GM18508 (cell line): ENCODE data around the gene ZFYVE19.

ENCODE experiments used
- ATAC-seq: cut with Tn5 transposase; IDR thresholded peaks from one replicate; pipeline ENCODE4 v1.9.1; 2021; ENCODE audit warnings: moderate number of reproducible peaks; ENCODE audit not compliant: insufficient read depth, unreplicated experiment

The ZFYVE19 gene

DNA sequence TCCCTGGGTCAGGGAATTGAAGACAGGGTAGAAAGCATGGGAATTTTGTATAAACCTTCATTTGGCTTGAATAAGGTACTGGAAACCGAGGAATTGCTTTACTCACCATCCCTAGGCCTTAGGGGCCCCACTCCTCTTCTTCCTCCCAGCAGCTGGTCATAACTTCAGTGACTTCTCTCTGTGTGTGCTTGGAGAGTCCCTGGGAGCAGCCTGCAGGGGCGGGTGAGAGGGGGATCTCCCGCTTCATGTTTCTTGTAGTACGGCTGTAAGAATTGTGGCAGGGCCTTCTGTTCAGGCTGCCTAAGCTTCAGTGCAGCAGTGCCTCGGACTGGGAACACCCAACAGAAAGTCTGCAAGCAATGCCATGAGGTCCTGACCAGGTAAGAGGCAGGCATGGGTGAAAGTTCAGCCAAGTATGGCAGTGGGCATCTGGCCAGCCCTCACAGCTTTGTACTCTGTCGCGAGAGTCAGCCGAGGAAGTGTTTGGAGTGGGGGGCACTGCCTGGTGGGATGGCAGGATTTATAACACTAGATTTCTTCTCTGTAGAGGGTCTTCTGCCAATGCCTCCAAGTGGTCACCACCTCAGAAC lies 2.1 kb downstream of the ZFYVE19 start:
- ATAC-seq: no peak

DNA sequence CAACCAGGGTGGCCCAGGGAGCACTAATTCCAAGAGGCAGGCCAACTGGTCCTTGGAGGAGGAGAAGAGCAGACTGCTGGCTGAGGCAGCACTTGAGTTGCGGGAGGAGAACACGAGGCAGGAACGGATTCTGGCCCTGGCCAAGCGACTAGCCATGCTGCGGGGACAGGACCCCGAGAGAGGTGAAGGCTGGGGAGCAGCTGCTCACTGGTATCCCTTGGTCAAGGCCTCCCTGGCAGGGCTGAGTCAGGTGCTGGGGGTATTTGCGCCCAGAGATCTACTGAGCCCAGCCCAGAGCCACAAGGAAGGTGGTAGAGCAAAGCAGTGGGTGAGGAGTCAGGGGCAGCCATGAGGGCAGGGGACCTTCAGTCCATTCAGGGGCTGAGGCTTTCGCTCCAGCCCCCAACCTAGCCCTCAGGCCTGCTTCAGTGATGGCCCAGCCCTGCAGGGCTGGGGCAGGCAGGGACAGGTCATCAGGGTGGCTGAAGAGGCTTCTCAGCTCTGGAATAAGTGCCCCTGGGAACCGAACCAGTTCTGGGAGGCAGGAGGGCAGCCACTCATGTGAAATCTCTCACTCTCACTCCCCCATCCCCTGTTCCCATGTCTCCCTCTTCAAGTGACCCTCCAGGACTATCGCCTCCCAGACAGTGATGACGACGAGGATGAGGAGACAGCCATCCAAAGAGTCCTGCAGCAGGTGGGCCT lies 6.0 kb downstream of the ZFYVE19 start:
- ATAC-seq: no peak

DNA sequence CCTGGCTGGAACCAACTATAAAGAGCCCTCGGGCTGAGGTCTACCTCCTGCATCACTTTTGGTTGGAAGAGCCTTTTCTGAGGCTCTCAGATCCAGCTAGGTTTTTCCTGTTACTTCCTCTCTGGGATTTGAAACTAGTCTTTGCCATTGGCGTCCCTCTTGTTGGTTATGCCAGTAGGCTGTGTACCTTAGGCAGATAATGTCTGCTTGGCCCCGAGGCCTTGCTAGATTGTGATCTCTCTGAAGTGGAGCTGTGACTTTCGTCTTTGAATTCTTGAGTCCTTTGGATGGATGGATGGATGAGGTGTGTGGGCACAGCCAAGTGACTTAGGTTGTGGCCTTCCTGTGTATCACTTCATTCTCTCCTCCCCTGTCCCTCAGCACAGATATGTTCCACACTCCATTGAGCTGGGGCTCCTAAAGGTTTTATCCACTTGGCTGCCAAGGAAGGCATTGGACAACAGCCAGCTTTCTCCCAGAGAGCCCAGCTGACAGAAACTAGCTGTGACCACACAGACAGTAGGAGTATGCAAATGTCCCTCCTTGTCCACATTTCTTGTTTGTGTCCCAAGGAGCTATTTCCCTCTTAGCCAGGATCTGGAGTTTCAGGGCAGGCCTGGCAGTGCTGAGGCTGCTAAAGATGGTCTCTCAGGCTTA lies 8.3 kb downstream of the ZFYVE19 start:
- ATAC-seq: no peak

DNA sequence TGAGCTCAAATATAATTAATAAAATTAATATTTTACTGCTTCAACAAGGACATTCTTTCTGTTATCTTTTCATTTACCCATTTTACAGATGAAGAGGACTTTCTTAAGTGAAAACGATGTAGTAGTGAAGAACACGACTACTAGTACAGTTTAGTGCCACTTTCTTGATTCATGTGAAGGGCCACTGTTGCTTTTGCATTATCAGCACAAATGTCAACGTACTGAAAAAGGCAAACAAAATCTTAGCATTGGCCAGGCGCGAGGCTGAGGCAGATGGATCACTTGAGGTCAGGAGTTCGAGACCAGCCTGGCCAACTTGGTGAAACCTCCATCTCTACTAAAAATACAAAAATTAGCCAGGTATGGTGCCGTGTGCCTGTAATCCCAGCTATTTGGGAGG lies 12.2 kb downstream of the ZFYVE19 start:
- no peak for ATAC-seq

DNA sequence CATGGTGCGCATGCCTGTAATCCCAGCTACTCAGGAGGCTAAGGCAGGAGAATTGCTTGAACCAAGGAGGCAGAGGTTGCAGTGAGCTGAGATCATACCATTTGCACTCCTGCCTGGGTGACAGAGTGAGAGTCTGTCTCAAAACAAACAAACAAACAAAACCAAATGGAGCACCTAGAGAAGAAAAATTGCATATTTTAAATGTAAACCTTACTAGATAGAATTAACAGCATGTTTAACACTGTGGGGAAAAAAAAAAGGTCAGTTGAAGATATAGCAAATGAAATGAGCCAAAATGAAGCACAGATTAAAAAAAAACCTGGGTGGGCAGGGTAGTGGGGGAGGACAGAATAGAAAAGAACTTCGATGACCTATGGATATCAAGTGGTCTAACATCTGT lies 14.3 kb downstream of the ZFYVE19 start:
- ATAC-seq: no peak

DNA sequence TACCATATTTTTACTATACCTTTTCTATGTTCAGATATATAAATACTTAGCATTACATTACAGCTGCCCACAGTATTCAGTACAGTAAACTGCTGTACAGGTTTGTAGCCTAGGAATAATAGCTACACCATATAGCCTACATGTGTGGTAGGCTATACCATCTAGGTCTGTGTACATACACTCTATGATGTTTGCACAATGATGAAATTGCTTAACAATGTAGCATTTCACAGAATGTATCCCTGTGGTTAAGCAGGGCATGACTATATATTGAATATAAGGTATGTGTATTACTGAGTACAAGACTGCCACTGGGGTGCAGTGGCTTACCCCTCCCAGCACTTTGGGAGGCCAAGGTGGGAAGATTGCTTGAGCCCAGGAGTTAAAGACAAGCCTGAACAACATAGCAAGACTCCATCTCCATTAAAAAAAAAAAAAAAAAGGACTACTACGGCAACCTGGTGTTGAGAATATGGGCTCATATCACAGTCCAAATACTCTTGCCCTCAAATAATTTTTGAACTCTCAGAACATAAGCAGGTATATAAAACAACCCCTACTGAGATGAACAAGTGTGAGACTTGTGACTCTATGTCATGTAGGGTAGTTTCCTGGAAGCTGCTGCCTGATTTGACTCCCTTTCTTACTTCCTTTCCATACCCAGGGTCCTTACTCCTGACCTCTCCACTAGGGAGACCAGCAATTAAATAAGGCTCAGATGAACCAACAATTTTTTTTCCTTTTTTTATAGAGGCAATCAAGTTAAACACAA lies 16.9 kb downstream of the ZFYVE19 start:
- ATAC-seq: no peak

DNA sequence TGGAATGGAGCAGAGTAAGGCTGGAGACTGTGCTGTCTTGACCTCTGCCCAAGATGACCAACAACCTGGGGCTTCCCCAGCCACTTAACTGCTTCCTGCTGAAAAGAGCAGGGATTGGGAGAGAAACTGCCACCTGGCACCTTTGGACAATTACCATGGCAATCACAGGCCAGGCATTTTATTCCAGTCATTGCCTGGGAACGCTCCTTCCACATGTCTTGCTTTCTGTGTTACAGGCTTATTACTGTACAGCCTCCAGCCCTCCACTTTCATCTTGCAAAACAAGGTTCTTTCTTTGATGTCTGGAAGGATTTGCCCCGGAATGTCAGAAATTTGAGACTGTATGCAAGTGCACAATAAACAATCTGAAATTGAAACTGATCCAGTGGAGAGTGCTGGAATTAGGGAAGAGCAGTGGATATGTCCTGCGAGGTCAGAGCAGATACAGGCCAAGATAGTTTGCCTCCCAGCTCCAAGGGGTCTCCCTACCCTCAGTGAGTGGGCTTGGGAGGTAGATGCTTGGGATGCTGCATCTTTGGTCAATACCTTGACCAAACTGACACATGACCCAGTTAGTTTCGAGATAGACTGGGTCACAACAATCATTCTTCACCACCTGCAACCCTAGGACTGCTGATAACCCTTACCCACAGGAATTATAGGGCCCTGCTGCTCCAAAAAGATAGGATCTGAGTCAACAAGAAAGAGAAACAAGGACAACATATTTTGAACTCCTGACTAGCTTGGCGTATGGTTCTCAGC lies 19.0 kb downstream of the ZFYVE19 start:
- ATAC-seq: no peak

DNA sequence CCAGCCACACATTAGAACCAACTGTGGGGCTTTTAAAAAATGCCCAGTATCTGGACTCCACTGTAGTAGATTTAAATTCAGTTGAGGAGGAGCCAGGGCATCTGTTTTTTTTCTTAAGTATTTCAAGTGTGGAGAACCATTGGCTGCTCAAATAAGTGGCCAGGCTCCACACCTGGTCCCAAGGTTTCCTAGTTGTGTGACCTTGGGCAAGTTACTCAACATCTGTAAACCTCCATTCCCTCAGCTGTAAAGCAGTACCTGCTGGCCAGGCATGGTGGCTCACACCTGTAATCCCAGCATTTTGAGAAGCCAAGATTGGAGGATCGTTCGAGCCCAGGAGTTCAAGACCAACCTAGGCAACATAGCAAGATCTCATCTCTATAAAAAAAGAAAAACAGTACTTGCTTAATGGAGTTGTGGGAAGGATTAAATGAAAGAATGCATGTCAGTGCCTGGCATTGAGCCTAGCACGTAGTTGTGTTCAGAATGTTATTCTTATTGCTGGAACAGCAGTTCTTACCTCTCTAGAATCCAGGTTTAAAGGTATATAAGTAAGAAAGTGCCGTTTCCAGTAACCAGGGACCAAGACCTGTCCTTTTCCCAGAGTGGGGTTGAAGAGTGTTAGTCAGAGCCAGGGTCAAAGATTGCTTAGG lies 19.7 kb downstream of the ZFYVE19 start:
- no peak for ATAC-seq

DNA sequence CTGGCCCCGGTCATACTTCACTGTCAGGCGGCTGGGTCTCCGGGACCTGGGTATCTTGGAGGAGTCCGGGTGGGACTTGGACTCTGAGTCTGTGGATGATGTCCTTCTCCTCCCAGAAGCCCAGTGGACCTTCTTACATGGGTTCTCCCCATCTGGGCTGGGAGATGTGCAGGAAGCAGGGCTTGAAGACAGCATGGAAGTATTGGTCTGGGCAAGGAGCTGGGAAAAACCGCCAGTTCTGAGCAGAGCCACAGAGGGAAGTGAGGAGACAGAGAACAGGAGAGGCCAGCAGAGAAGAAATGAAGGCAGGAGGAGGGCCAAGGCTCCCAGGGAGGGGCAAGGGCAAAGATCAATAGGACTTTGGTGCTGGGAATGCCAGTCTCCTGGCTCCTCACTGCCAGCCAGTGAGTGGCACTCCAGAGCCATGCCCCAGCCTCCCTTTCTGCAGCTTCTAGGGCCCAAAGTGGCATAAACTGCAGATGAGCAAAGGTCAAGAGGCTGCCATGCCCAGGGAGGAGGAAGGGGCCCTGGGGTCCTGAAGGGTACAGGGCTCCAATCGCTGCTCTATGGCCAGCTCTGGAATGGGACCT lies 21.7 kb downstream of the ZFYVE19 start, which contains the start of gene PPP1R14D:
Gene PPP1R14D, minus strand, starts transcription at position 262 of the 590 bp plus-strand sequence. Its CDS starts 67 bp downstream, at position 195.
- ATAC-seq: no peak

DNA sequence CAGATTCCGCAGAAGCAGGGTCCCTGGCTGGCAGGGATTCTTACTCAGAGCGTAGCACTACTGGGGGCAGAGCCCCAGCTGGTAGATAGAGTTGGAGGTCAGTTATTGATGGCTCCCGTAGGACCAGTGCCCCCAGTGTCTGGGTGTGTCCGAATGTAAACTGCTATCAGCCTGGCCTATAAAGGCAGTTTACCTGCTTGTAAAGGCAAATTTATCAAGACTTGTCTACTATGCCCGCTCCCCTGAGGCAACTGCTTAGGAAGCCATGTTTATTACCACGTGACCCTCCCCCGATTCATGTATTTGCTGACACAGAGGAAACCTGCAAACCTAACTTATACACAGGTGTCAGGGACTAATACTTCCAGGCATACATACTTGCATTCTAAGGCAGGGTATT lies 22.2 kb downstream of the ZFYVE19 start:
- no peak for ATAC-seq

DNA sequence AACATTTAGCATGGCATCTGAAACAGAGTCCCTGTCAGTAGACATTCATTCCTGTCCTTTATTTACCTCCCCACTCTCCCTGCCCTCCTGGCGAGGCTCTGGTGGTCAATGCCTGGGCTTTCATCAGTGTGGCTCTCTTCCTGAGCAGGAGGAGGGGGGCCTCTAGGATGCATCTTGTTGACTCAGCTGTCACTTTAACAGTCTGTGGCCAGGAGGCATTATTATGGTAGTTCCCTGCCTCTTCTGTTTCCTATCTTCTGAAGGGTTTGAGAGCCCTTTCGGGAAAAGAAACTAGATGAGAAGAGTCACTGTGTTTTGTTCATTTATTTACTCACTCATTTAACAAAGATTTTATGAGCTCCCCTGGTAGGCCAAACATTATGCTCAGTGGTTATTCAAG lies 24.0 kb downstream of the ZFYVE19 start:
- no peak for ATAC-seq

DNA sequence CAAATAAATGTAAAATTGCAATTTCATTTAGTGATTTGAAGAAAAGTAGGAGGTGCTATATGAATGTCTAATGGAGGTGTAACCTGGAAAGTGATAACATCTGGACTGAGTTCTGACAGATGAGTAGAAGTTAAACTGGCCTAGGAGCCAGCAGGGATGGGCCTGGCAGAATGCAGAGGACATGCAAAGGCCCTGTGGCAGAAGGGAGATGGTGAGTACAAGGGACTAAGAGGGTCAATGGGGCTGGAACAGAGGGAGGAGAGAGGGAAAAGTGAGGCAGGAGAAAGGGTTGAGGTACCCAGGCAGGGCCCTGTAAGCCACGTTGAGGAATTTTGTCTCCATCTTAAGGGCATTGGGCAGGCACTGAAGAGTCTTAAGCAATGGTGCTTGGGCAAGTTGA lies 25.0 kb downstream of the ZFYVE19 start:
- ATAC-seq: no peak

DNA sequence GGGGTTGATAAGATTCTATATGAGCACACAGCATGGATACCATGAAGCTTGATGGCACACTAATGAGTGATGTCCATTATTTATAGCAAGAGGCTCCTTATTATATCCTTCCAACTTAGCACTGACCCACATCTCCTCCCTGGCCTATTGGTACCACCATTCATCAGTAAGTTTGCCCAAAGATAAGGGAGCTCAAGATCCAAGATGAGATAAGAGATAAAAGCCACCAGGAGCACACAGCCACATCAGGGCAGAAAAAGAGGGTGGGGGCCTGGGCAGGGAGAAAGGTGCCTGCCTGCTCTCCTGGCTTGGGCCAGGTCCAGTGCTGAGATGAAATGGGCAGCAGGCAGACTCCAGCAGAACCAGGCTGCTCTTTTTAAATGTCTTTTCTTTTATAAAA lies 26.0 kb downstream of the ZFYVE19 start:
- ATAC-seq: no peak

DNA sequence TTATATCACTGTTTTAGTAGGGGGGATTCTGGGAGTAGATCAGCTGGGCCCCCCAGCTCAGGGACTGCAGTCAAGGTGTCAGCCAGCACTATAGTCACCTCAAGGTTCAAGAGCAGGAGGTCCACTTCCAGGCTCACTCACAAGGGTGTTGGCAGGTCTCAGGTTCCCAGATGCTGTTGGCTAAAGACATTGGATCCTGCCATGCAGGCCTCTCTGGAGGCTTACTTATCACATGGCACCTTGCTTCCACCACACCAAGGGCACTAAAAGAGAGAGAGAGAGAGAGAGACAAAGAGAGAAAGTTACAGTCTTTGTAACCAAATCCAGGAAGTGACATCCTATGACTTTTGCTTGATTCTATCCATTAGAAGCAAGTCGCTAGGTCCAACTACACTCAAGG lies 29.1 kb downstream of the ZFYVE19 start:
- no peak for ATAC-seq

DNA sequence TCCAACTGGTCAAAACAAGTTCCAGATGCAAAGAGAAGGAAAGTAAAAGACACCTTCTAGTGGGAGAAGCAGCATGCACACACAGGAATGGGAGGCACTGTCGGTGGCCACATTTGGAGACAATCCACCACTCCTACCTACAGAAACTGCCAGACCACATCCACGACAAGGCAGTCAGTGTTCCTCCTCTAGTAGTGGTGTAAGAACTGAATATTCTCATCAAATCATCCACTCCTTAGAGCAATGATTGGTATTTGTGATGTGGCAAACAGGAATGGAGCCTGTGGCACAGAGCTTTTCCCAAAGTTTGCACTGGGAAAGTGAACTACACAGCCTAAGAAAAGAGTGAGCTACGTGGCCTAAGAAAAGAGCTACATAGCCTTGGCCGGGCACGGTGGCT lies 31.9 kb downstream of the ZFYVE19 start:
- ATAC-seq: no peak

DNA sequence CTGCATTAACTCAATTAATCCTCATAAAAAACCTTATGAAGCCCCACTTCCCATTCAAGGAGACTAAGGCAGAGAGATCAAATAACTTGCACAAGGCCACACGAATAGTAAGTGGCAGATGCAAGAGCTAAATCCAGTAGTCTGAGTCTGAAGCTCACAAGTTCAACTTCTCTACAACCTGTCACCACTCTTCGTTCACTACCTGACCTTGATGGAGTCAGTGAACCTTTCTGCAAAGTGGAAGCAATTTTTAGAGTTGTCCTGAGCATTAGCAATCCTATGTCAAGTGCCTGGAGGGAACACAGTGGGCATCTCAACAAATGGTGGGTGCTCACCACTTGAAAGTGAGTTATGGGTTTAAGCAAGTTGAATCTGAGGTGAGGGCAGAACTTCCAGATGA lies 34.9 kb downstream of the ZFYVE19 start:
- ATAC-seq: no peak

DNA sequence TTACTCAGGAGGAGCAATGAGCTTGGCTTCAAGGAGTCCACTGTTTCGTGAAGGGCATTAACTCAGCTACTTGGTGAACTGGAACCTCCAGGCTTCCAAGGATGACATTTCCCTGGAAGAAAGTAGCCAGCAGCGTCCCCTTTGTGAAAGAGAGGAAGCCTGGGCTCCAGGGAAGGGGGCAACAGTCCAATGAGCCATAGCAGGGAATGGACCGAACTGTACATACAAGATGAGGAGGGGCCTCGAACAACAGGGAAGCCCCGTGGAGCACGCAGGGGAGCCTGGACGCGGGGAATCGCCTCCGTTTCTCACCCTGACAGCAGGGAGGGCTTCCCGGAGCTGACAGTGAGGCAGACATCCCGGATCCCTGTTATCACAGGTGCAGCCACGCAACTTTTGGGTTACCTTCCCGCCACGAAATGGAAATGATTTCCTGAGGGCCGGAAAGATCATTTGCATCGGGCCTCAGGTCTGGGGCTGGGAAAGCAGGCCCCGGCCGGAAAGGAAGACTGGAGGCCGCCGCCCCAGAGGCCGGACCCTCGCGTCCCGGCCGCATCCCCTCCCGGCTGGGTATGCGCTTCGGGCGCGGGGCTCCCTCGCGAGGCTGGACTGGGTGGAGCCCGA lies 36.5 kb downstream of the ZFYVE19 start:
- no peak for ATAC-seq

DNA sequence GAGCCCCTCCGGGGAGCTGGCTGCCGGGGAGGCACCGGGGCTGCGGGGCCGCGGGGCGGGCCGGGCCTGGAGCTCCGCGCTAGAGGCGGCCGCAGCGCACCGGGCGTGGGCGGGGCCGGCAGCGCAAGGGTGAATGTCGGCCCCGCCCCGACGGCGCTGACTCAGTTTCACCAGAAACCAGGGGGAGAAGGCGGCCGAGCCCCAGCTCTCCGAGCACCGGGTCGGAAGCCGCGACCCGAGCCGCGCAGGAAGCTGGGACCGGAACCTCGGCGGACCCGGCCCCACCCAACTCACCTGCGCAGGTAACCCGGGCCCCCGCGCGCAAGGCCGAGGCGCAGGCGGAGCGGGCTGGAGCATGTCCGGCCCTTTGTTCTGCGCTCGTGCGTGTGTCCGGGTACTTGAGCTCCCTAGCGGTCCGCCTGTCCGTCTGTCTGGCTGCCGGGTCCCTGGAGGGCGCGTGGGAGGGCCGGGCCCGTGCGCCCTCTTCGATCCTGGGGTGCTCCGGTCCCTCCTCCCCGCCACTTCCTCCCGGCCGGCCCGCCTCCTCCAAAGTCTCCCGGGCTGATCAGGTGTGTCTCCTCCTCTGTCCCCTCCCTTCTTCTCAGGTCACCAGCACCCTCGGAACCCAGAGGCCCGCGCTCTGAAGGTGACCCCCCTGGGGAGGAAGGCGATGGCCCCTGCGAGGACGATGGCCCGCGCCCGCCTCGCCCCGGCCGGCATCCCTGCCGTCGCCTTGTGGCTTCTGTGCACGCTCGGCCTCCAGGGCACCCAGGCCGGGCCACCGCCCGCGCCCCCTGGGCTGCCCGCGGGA lies 37.2 kb downstream of the ZFYVE19 start, which contains the start of gene SPINT1:
Gene SPINT1, plus strand, starts transcription at position 164 of the 811 bp plus-strand sequence. Its CDS starts 507 bp downstream, at position 671.
- ATAC-seq: no peak
